Glomerular endothelial cell (primary cell): ENCODE measurements around the gene KBTBD12. TPM values are rescaled to one million over a fixed set of nuclear protein-coding genes. Genes with fewer than 3 reads are reported as not detected.

Experiments used
- DNase-seq: peaks from one replicate; pipeline ENCODE4 v3.0.0-alpha.2; 2011; ENCODE audit warnings: low read depth, low spot score; ENCODE audit errors: extremely low read depth
- total RNA-seq: library from RNA; depleted of rRNA; stranded (reverse); fragments of >200 nt; gene quantifications from 2 replicates; pipeline ENCODE4 v1.2.3, GENCODE V29; 2015

Gene KBTBD12
- total RNA-seq, 1 donor from 2014 or later, result not detected

GRCh38 chr3:128007033-128007424, 92.0 kb downstream of the KBTBD12 start:
- no peak for DNase-seq

GRCh38 chr3:128009952-128010846, 95.2 kb downstream of the KBTBD12 start:
- DNase-seq, result no peak

- no peak for DNase-seq
Observed at GRCh38 chr3:128011140-128011539, 96.1 kb downstream of the KBTBD12 start.

- no peak for DNase-seq
Observed at GRCh38 chr3:128012050-128012449, 97.0 kb downstream of the KBTBD12 start.

DNA sequence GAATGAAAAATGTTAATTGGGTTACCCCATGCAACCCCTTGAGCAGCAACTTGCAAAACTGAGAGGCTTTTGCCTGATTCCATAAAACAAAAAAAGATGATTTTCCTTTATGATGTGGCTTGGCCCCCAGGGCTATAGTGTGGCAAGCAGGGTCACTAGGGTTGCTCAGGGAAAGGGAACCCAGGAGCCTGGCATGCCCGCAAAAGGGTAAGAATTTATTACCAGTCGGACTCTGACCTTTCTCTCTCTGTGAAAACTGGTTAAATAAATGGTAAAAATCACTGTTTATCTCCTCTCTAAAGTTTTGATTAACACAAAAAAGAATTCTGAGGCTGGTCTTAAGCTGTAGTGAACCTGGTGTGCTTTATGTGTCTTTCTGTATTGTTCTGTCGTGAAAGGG, 99.5 kb downstream of the KBTBD12 start:
- DNase-seq, result no peak

DNA sequence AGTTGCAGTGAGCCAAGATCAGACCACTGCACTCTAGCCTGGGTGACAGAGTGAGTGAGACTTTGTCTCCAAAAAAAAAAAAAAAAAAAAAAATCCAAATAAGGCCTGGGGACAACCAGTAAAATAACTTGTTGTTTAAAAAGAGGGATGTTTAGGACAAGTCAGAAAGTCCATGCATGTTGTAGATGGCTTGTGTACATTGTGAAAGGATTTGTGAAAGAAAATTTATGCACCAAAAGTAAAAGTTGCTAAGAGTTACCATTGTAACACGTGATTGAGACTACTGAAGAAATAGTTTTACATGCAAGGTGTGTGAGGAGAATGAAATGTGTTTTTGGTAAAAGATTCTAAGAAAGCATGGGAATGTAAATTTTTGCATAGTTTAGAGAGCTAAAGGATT, 101.5 kb downstream of the KBTBD12 start:
- DNase-seq, result no peak

- DNase-seq, result no peak
Observed at GRCh38 chr3:128021768-128022372, 106.8 kb downstream of the KBTBD12 start.

- no peak for DNase-seq
Observed at GRCh38 chr3:128033102-128033501, 118.1 kb downstream of the KBTBD12 start.

DNA sequence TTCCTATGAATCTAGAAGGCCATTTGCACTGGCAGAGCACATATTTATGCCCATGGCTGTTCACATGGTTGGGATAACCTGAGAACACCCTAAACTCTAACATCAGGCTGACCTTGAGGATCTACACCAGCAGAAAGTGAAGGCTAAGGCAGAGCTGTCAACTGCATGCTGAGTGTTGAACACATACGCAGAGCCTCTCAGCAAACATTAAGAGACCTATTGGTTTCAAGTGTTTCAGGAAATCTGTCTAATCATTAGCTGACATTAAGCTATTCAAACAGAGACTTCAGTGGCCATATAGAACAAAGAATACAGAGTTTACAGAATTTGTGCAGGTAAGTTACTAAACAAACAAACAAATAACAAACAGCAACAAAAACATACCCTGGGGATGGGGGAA, 121.1 kb downstream of the KBTBD12 start:
- DNase-seq, result no peak

Other genes starting within 250 kb of the KBTBD12 start
- gene ABTB1, start 242.3 kb upstream of the KBTBD12 start, total RNA-seq, result 10.9 and 16.7 TPM in 2 replicates
- 59.4 and 85.0 TPM in 2 replicates for gene MGLL, start 92.7 kb upstream of the KBTBD12 start, total RNA-seq
- 289 and 290 TPM in 2 replicates for gene SEC61A1, start 137.2 kb downstream of the KBTBD12 start, total RNA-seq
- gene RUVBL1, start 208.6 kb downstream of the KBTBD12 start, total RNA-seq, result 46.8 and 59.5 TPM in 2 replicates
- gene EEFSEC, start 238.2 kb downstream of the KBTBD12 start, total RNA-seq, result 8.0 and 15.6 TPM in 2 replicates